RWPE2 (cell line): Measurements from ENCODE around the gene STX18.

Experiments used
- ATAC-seq: fragments of 200-7000 bp; cut with Tn5 transposase; 3 replicates; pipeline ENCODE4 v1.9.1; 2021; ENCODE audit warnings: low read depth
- DNase-seq: peaks from one replicate; pipeline ENCODE4 v3.0.0-alpha.2; 2020; ENCODE audit warnings: low spot score
- H3K27ac ChIP-seq: fragments of 450-650 bp; 2 replicates; pipeline ENCODE4 v1.5.1; 2017; ENCODE audit warnings: mild to moderate bottlenecking; ENCODE audit not compliant: poor library complexity, severe bottlenecking
- H3K27me3 ChIP-seq: fragments of 250-450 bp; sonication (Bioruptor Pico); 2 replicates; pipeline ENCODE4 v1.5.1; 2021; ENCODE audit warnings: mild to moderate bottlenecking, moderate library complexity; ENCODE audit not compliant: insufficient read depth, poor library complexity, severe bottlenecking
- H3K36me3 ChIP-seq: fragments of 250-450 bp; sonication (Bioruptor Pico); 2 replicates; pipeline ENCODE4 v1.5.1; 2020; ENCODE audit warnings: low read depth, mild to moderate bottlenecking, moderate library complexity
- H3K4me1 ChIP-seq: fragments of 250-450 bp; sonication (Bioruptor Pico); 2 replicates; pipeline ENCODE4 v1.5.1; 2021; ENCODE audit warnings: mild to moderate bottlenecking, moderate library complexity; ENCODE audit not compliant: insufficient read depth, poor library complexity, severe bottlenecking
- H3K4me3 ChIP-seq: fragments of 250-450 bp; sonication (Bioruptor Pico); 2 replicates; pipeline ENCODE4 v1.5.1; 2021; ENCODE audit warnings: mild to moderate bottlenecking, moderate library complexity; ENCODE audit not compliant: severe bottlenecking
- H3K9me3 ChIP-seq: fragments of 250-450 bp; sonication (Bioruptor Pico); 2 replicates; pipeline ENCODE4 v1.5.1; 2021; ENCODE audit warnings: mild to moderate bottlenecking, moderate library complexity; ENCODE audit not compliant: severe bottlenecking
- CTCF ChIP-seq: fragments of 450-650 bp; IDR thresholded peaks from one replicate; pipeline ENCODE4 v1.5.1; 2017; ENCODE audit warnings: mild to moderate bottlenecking, moderate library complexity; ENCODE audit not compliant: poor library complexity, severe bottlenecking

STX18 gene

GRCh38 chr4:4426511-4427120, 115.2 kb downstream of the STX18 start:
- Histone ChIP-seq H3K36me3 (peaks cover 2% of the 10 kb centered on the region), H3K4me1 (peaks cover 3% of the 10 kb centered on the region), H3K4me3 (no peak overlapping the region), H3K9me3 (no peaks in the 10 kb centered on the region), H3K27ac (no peak overlapping the region), H3K27me3 (no peaks in the 10 kb centered on the region)
- TF ChIP-seq CTCF: no peak
- DNase-seq (no peak), ATAC-seq (no peak)

- Histone ChIP-seq H3K36me3 (peaks cover 4% of the 10 kb centered on the region), H3K27ac (no peak overlapping the region), H3K9me3 (no peaks in the 10 kb centered on the region), H3K4me3 (no peak overlapping the region), H3K27me3 (no peaks in the 10 kb centered on the region), H3K4me1 (peaks cover 3% of the 10 kb centered on the region)
- TF ChIP-seq CTCF: no peak
- ATAC-seq (no peak), DNase-seq (no peak)
Observed at GRCh38 chr4:4425696-4426095, 116.2 kb downstream of the STX18 start.

- Histone ChIP-seq H3K4me1 (peaks cover under 1% of the 10 kb centered on the region), H3K27me3 (no peaks in the 10 kb centered on the region), H3K27ac (no peak overlapping the region), H3K36me3 (peaks cover 4% of the 10 kb centered on the region), H3K9me3 (no peaks in the 10 kb centered on the region), H3K4me3 (no peak overlapping the region)
- no peak for TF ChIP-seq CTCF
- no peak for ATAC-seq
- DNase-seq: no peak
Observed at GRCh38 chr4:4425119-4425690, 116.6 kb downstream of the STX18 start.

- TF ChIP-seq CTCF: no peak
Observed at GRCh38 chr4:4424499-4425115, 117.2 kb downstream of the STX18 start.

More at GRCh38 chr4:4424499-4425115, 117.2 kb downstream of the STX18 start:
- H3K27ac ChIP-seq: no peak overlapping the region
- H3K9me3 ChIP-seq: no peaks in the 10 kb centered on the region
- H3K4me3 ChIP-seq: no peak overlapping the region
- H3K4me1 ChIP-seq: no peaks in the 10 kb centered on the region
- no peak for ATAC-seq
- peaks cover 4% of the 10 kb centered on the region for H3K36me3 ChIP-seq
- DNase-seq: no peak
- no peaks in the 10 kb centered on the region for H3K27me3 ChIP-seq
